ENCODE data around the gene KCNIP4.

KCNIP4 gene

GRCh38 chr4:21716531-21716930 is 232.0 kb downstream of the KCNIP4 start:
- in situ Hi-C loops (cut with MboI; ENCODE audit: low sequenced_read_pairs, unreplicated experiment): no loop called here
- no peak for DNase-seq (ENCODE audit: low spot score)
- no peak for TF ChIP-seq CTCF (IDR thresholded peaks at IDR 0.05; ENCODE audit: borderline replicate concordance, control extremely low read depth, extremely low read depth, insufficient read depth, missing control alignments)

GRCh38 chr4:21710179-21710835 is 238.3 kb downstream of the KCNIP4 start:
- TF ChIP-seq CTCF (IDR thresholded peaks at IDR 0.05; ENCODE audit: borderline replicate concordance, control extremely low read depth, extremely low read depth, insufficient read depth, missing control alignments): no peak
- DNase-seq (ENCODE audit: low spot score): no peak
- in situ Hi-C loops (cut with MboI; ENCODE audit: low sequenced_read_pairs, unreplicated experiment): no loop called here

GRCh38 chr4:21709761-21710160 is 238.8 kb downstream of the KCNIP4 start:
- TF ChIP-seq CTCF (IDR thresholded peaks at IDR 0.05; ENCODE audit: borderline replicate concordance, control extremely low read depth, extremely low read depth, insufficient read depth, missing control alignments): no peak
- in situ Hi-C loops (cut with MboI; ENCODE audit: low sequenced_read_pairs, unreplicated experiment): no loop called here
- DNase-seq (ENCODE audit: low spot score): no peak

GRCh38 chr4:21709031-21709430 is 239.5 kb downstream of the KCNIP4 start:
- no peak for TF ChIP-seq CTCF (IDR thresholded peaks at IDR 0.05; ENCODE audit: borderline replicate concordance, control extremely low read depth, extremely low read depth, insufficient read depth, missing control alignments)
- DNase-seq (ENCODE audit: low spot score): no peak
- in situ Hi-C loops (cut with MboI; ENCODE audit: low sequenced_read_pairs, unreplicated experiment): no loop called here

GRCh38 chr4:21699446-21699845 is 249.1 kb downstream of the KCNIP4 start:
- DNase-seq (ENCODE audit: low spot score): no peak
- TF ChIP-seq CTCF (IDR thresholded peaks at IDR 0.05; ENCODE audit: borderline replicate concordance, control extremely low read depth, extremely low read depth, insufficient read depth, missing control alignments): no peak
- in situ Hi-C loops (cut with MboI; ENCODE audit: low sequenced_read_pairs, unreplicated experiment): no loop called here

- TF ChIP-seq CTCF (IDR thresholded peaks at IDR 0.05; ENCODE audit: borderline replicate concordance, control extremely low read depth, extremely low read depth, insufficient read depth, missing control alignments): no peak
- no peak for DNase-seq (ENCODE audit: low spot score)
- in situ Hi-C loops (cut with MboI; ENCODE audit: low sequenced_read_pairs, unreplicated experiment): no loop called here
Observed at GRCh38 chr4:21697583-21697982, 251.0 kb downstream of the KCNIP4 start.
